SU-DHL-6 (cell line): ENCODE results near the gene MARCKSL1.

Experiments
- CTCF ChIP-seq: fragments of 200-600 bp; sonication (generic); IDR thresholded peaks from one replicate; pipeline ENCODE4 v1.5.1; 2017; ENCODE audit warnings: antibody characterized with exemption, mild to moderate bottlenecking, low read length, moderate library complexity; ENCODE audit not compliant: insufficient read depth, poor library complexity, severe bottlenecking
- EZH2phosphoT487 ChIP-seq: fragments of 200-600 bp; sonication (generic), shearing (Covaris generic); conservative IDR thresholded peaks from 2 replicates; pipeline ENCODE4 v1.6.1; 2018; ENCODE audit warnings: mild to moderate bottlenecking, antibody characterized with exemption, low read length, moderate library complexity, mixed read lengths

- TF ChIP-seq CTCF: no peak
- TF ChIP-seq EZH2phosphoT487: no peak
Measured at GRCh38 chr1:32358435-32358834, 22.4 kb upstream of the MARCKSL1 start.
